Thyroid gland (tissue), 4 donors: ENCODE results near the gene SZRD1.

Experiments used
- CTCF ChIP-seq, 6 experiments: fragments of 200-600 bp in 3 of 6; fragments of 450-650 bp in 3 of 6; sonication (generic) in 3 of 6; IDR thresholded peaks; one replicate each; pipeline ENCODE4 v1.5.1; 2016 to 2019; ENCODE audit warnings: antibody characterized with exemption in 6 of 6, mild to moderate bottlenecking in 2 of 6, inconsistent platforms in 1 of 6, moderate library complexity in 1 of 6
- POLR2A ChIP-seq, 2 donors: fragments of 450-650 bp; IDR thresholded peaks; one replicate each; pipeline ENCODE4 v1.6.1; 2017; ENCODE audit warnings: antibody characterized with exemption in 2 of 2, mild to moderate bottlenecking in 2 of 2, moderate library complexity in 1 of 2

- no peak for TF ChIP-seq CTCF (IDR thresholded peaks at IDR 0.05)
- no peak for TF ChIP-seq POLR2A (IDR thresholded peaks at IDR 0.05)
These were observed 18.4 kb upstream of the SZRD1 start for GRCh38 chr1:16348414-16349182.
